Brain microvascular endothelial cell (primary cell): ENCODE measurements around the gene TNIK.
A peak's percentile ranks its signal among the peaks of the same experiment; 100 is the strongest.

Experiments
- DNase-seq: peaks from one replicate; pipeline ENCODE4 v3.0.0-alpha.2; 2020
- H3K27ac ChIP-seq: fragments of 250-450 bp; sonication (Bioruptor Pico); 2 replicates; pipeline ENCODE4 v1.5.1; 2020; ENCODE audit warnings: mild to moderate bottlenecking, moderate library complexity
- H3K27me3 ChIP-seq: fragments of 250-450 bp; sonication (Bioruptor Pico); replicated peaks from 2 replicates; pipeline ENCODE4 v1.5.1; 2020; ENCODE audit warnings: mild to moderate bottlenecking
- H3K36me3 ChIP-seq: fragments of 250-450 bp; sonication (Bioruptor Pico); replicated peaks from 2 replicates; pipeline ENCODE4 v1.5.1; 2020; ENCODE audit warnings: mild to moderate bottlenecking
- H3K4me3 ChIP-seq: 2 replicates; pipeline ENCODE4 v1.5.1; 2011; ENCODE audit warnings: low read depth, mild to moderate bottlenecking, control low read depth, low read length, moderate library complexity
- in situ Hi-C: cut with HindIII; loops from 2 replicates; pipeline ENCODE4 v1.10.0; 2017; ENCODE audit warnings: low sequenced_read_pairs, low pct_ligation_motif_present
- TF ChIP-seq, protein P1 (sequence below): IDR thresholded peaks from 2 replicates; pipeline ENCODE4 v1.5.1; 2011; ENCODE audit warnings: low read depth, mild to moderate bottlenecking, moderate library complexity, low read length, control low read depth, inconsistent platforms; ENCODE audit errors: missing control alignments

The TNIK gene

GRCh38 chr3:171317171-171317570 is 143.0 kb downstream of the TNIK start:
- no peaks in the 10 kb centered on the region for H3K36me3 ChIP-seq
- H3K27me3 ChIP-seq = no peaks in the 10 kb centered on the region
- TF ChIP-seq, protein P1, sequence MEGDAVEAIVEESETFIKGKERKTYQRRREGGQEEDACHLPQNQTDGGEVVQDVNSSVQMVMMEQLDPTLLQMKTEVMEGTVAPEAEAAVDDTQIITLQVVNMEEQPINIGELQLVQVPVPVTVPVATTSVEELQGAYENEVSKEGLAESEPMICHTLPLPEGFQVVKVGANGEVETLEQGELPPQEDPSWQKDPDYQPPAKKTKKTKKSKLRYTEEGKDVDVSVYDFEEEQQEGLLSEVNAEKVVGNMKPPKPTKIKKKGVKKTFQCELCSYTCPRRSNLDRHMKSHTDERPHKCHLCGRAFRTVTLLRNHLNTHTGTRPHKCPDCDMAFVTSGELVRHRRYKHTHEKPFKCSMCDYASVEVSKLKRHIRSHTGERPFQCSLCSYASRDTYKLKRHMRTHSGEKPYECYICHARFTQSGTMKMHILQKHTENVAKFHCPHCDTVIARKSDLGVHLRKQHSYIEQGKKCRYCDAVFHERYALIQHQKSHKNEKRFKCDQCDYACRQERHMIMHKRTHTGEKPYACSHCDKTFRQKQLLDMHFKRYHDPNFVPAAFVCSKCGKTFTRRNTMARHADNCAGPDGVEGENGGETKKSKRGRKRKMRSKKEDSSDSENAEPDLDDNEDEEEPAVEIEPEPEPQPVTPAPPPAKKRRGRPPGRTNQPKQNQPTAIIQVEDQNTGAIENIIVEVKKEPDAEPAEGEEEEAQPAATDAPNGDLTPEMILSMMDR = no peak
- in situ Hi-C loops = no loop called here
- no peak overlapping the region for H3K27ac ChIP-seq
- H3K4me3 ChIP-seq = no peak overlapping the region
- peak; percentile 37 for DNase-seq

DNA sequence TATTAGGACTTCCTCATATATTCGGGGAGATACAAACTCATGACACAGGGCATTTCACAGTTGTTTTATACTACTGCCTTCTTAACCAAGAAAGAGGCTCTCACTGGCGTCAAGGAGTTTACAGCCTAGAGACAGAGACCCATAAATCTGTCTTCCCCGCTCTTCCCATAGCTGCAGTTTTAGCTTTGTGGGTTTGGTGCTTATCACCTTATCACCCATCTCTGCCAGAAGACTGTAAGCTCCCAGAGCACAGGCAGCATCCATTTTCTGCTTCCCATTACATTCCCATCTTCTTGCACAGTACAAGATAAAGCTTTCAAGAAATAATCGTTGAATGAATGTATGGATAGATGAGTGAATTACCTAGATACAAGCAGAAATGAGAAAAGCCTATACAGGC is 144.3 kb downstream of the TNIK start:
- H3K27me3 ChIP-seq = no peaks in the 10 kb centered on the region
- in situ Hi-C loops = no loop called here
- TF ChIP-seq, protein P1 = no peak
- H3K27ac ChIP-seq = no peak overlapping the region
- no peak overlapping the region for H3K4me3 ChIP-seq
- no peak for DNase-seq
- H3K36me3 ChIP-seq = no peaks in the 10 kb centered on the region

GRCh38 chr3:171315101-171315500 is 145.1 kb downstream of the TNIK start:
- Histone ChIP-seq H3K36me3 (no peaks in the 10 kb centered on the region), H3K4me3 (no peak overlapping the region), H3K27ac (no peak overlapping the region), H3K27me3 (no peaks in the 10 kb centered on the region)
- in situ Hi-C loops = no loop called here
- TF ChIP-seq, protein P1 = no peak
- DNase-seq = no peak

DNA sequence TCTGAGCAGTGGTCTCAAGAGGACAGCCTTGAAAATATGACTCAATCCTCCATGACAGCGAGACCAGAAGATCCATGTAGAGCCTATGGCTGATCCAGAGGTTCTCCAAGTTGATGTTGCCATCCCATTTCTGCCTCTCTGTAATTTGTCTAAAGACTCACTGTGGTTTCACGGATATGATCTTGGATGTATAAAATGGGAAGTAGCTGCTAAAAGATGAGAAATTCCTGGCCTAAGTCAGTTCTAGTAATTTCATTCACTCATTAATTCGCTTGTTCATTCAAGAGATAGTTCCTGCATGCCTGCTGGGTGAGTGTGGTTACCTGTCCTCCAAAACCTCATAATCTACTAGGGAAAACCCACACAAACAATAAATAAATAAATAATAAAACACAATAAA is 145.9 kb downstream of the TNIK start:
- TF ChIP-seq, protein P1 = no peak
- Histone ChIP-seq H3K36me3 (no peaks in the 10 kb centered on the region), H3K4me3 (no peak overlapping the region), H3K27ac (no peak overlapping the region), H3K27me3 (no peaks in the 10 kb centered on the region)
- in situ Hi-C loops = no loop called here
- no peak for DNase-seq

DNA sequence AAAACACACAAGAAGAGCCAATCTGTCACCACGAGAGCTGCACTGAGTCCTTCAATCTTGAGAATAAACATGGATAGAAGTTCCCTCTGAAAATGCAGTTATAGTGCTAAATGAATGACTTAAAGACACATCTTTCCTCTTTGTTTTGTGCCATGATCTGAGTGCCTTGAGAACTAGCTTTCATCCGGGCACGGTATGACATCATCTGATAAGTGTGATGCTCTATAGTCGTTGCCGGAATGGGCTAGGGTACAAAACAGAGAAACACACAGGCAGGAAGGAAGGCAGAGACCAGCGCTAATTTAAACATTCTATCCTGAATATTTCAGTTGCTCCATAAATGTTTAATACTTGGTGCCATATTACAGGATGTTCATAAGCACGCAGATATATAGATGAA is 146.5 kb downstream of the TNIK start:
- H3K4me3 ChIP-seq = no peak overlapping the region
- in situ Hi-C loops = no loop called here
- H3K27me3 ChIP-seq = no peaks in the 10 kb centered on the region

GRCh38 chr3:171312741-171313140 is 147.5 kb downstream of the TNIK start:
- Histone ChIP-seq H3K4me3 (no peak overlapping the region), H3K27ac (no peak overlapping the region), H3K36me3 (no peaks in the 10 kb centered on the region), H3K27me3 (no peaks in the 10 kb centered on the region)
- TF ChIP-seq, protein P1 = no peak
- no peak for DNase-seq
- in situ Hi-C loops = no loop called here

More for the DNA sequence above, 146.5 kb downstream of the TNIK start:
- TF ChIP-seq, protein P1 = no peak
- DNase-seq = no peak
- H3K36me3 ChIP-seq = no peaks in the 10 kb centered on the region
- H3K27ac ChIP-seq = no peak overlapping the region
